ENCODE measurements around the gene DHRS13. TPM values are rescaled to one million over a fixed set of nuclear protein-coding genes. Genes with fewer than 3 reads are reported as not detected.

DHRS13 gene
- polyA plus RNA-seq, 1 experiment, result 2.8 TPM

GRCh38 chr17:28865946-28866752 lies 36.7 kb downstream of the DHRS13 start:
- POLR2A ChIA-PET, result no interaction called here
- H3K27me3 ChIP-seq (ENCODE audit: control insufficient read depth, insufficient read depth, low read length), result no peaks in the 10 kb centered on the region
- DNase-seq (ENCODE audit: low read depth), result no peak
- CTCF ChIA-PET, result interaction anchor here (0.9 to 1.0 kb wide), 2 partner anchors 102 to 139 kb away, joined by 4 read pairs; no protein-coding TSS in a partner anchor
- TF ChIP-seq, protein P1, sequence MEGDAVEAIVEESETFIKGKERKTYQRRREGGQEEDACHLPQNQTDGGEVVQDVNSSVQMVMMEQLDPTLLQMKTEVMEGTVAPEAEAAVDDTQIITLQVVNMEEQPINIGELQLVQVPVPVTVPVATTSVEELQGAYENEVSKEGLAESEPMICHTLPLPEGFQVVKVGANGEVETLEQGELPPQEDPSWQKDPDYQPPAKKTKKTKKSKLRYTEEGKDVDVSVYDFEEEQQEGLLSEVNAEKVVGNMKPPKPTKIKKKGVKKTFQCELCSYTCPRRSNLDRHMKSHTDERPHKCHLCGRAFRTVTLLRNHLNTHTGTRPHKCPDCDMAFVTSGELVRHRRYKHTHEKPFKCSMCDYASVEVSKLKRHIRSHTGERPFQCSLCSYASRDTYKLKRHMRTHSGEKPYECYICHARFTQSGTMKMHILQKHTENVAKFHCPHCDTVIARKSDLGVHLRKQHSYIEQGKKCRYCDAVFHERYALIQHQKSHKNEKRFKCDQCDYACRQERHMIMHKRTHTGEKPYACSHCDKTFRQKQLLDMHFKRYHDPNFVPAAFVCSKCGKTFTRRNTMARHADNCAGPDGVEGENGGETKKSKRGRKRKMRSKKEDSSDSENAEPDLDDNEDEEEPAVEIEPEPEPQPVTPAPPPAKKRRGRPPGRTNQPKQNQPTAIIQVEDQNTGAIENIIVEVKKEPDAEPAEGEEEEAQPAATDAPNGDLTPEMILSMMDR (IDR thresholded peaks at IDR 0.05; ENCODE audit: insufficient read depth, low read depth, low read length), result no peak
- H3K36me3 ChIP-seq (ENCODE audit: control insufficient read depth, insufficient read depth, low read length), result no peaks in the 10 kb centered on the region
- H3K4me3 ChIP-seq (ENCODE audit: low read depth, low read length), result no peak overlapping the region

DNA sequence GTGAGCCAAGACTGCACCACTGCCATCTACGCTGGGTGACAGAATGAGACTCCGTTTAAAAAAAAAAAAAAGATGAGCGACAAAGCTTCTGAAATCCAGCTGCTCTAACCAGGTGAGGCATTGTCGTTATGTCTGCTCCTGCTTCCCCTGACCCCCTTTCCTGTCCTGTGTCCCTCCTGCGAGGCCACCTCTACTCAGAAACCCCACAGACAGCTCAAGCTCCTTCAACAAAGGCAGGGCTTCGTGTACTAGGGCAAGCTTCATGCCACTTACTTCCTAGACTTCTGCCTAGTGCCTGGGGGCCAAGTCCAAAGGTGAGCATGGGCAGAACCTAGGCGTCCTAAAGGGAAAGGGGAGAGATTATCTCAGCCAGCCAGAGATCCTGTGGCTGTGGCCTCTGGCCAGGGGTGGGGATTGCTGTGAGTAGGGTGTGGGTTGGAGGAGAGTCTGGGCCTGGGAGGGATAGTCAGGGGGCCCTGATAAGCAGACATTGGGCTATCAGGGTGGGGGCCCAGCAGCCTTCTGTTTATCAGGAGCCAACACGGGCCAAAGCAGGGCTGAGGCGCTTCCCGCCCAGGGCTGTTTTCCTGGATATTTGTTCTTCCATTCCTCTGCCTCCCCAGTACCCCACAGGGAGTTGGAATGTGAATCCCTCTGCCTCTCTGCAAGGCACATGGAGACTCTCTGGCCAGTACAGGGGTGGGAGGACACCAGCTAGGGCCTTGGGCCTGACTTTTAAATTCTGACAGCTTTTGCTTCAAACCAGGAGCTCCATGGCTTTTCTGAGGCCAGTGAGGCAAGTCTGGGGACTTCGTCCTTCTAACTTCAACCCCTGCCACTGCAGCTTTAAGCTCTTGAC lies 37.7 kb downstream of the DHRS13 start:
- no peaks in the 10 kb centered on the region for H3K27me3 ChIP-seq (ENCODE audit: control insufficient read depth, insufficient read depth, low read length)
- TF ChIP-seq, protein P1 (IDR thresholded peaks at IDR 0.05; ENCODE audit: insufficient read depth, low read depth, low read length), result no peak
- CTCF ChIA-PET, result interaction anchor here (1.0 kb wide), 1 partner anchor 138 kb away, joined by 4 read pairs; no protein-coding TSS in a partner anchor
- no peak overlapping the region for H3K4me3 ChIP-seq (ENCODE audit: low read depth, low read length)
- POLR2A ChIA-PET, result no interaction called here
- peaks cover 4% of the 10 kb centered on the region for H3K36me3 ChIP-seq (ENCODE audit: control insufficient read depth, insufficient read depth, low read length)
- DNase-seq (ENCODE audit: low read depth), result no peak

DNA sequence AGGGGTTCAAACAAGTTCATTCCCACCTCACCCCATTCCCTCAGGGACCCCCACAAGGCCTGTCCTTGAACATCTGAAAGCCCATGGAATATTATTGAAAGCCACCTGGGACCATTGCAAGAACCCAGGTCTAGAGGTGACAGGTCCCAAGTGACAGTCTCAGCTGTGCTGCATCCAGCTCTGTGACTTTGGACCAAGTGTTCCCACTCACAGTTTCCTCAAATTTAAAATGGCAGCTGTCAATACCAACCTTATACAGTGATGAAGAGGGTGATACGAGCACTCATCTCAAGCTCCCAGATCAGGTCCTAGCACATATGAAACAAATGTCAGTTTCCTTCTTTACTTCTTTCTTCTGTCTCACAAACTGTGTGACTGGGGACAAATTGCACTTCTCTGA lies 38.9 kb downstream of the DHRS13 start:
- TF ChIP-seq, protein P1 (IDR thresholded peaks at IDR 0.05; ENCODE audit: insufficient read depth, low read depth, low read length), result no peak
- POLR2A ChIA-PET, result no interaction called here
- DNase-seq (ENCODE audit: low read depth), result no peak
- H3K4me3 ChIP-seq (ENCODE audit: low read depth, low read length), result no peak overlapping the region
- H3K27me3 ChIP-seq (ENCODE audit: control insufficient read depth, insufficient read depth, low read length), result no peaks in the 10 kb centered on the region
- CTCF ChIA-PET, result no interaction called here
- H3K36me3 ChIP-seq (ENCODE audit: control insufficient read depth, insufficient read depth, low read length), result peaks cover 5% of the 10 kb centered on the region

DNA sequence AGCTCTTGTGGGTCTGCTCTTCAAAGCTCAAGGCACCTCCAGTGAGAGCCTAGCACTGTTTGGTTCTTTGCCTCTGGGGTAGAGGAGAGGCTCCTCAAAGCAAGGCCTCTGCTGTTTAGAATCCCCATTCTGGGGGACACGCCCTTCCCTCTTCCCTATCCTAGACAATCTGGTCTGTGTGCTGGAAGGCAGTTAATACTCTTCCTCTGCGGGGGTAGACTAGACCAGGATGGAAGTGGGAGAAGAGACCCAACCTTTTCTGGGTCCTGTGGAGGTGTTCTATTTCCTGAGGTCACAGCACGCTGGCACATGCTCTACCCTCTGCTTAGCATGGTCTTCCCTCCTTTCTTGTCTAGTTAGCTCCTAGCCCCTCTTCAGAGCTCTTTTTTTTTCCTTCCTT lies 40.3 kb downstream of the DHRS13 start:
- TF ChIP-seq, protein P1 (IDR thresholded peaks at IDR 0.05; ENCODE audit: insufficient read depth, low read depth, low read length), result no peak
- CTCF ChIA-PET, result interaction anchor here (0.9 to 3.7 kb wide), 2 partner anchors 100 to 113 kb away, joined by 3 to 13 read pairs; no protein-coding TSS in a partner anchor

More for the DNA sequence above, 40.3 kb downstream of the DHRS13 start:
- Histone ChIP-seq H3K27me3 (ENCODE audit: control insufficient read depth, insufficient read depth, low read length) (no peaks in the 10 kb centered on the region), H3K36me3 (ENCODE audit: control insufficient read depth, insufficient read depth, low read length) (peaks cover 15% of the 10 kb centered on the region), H3K4me3 (ENCODE audit: low read depth, low read length) (no peak overlapping the region)
- POLR2A ChIA-PET, result no interaction called here
- no peak for DNase-seq (ENCODE audit: low read depth)
